ENCODE measurements around the gene BTBD18.

DNA sequence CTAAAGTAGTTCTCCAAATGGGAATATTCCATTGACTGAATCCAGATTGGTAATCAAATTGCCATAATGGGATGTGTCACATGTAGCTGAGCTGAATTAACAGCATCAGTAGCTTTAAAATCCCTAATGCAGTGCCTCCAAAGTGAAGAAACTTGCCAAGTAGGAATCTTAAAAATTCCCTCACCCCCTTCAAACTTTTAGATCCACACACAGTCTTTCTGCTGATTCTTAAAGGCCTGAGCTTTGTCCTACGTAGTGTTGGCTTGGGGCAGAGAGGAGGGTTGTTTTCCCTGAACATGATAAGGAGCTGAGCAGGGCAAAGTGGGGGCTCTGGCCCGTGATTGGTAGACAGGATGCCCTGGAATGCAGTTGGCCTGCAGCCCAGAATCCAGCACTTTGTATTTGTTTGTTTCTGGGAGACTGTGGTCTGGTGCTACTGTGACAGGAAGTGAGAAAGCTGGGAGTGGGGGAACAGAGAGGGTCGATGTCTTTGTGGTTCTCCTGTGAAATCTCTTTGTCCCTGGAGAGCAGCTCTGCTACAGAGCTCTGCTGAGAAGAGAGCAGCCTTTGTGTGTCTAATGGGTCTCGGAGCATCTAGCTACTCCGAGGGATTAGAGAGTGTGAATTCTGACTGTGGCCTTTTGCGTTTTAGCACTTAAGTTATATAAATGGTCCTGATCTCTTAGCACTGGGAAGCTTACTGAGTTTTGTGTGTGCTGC, 26.9 kb upstream of the BTBD18 start:
- TF ChIP-seq, protein P1, sequence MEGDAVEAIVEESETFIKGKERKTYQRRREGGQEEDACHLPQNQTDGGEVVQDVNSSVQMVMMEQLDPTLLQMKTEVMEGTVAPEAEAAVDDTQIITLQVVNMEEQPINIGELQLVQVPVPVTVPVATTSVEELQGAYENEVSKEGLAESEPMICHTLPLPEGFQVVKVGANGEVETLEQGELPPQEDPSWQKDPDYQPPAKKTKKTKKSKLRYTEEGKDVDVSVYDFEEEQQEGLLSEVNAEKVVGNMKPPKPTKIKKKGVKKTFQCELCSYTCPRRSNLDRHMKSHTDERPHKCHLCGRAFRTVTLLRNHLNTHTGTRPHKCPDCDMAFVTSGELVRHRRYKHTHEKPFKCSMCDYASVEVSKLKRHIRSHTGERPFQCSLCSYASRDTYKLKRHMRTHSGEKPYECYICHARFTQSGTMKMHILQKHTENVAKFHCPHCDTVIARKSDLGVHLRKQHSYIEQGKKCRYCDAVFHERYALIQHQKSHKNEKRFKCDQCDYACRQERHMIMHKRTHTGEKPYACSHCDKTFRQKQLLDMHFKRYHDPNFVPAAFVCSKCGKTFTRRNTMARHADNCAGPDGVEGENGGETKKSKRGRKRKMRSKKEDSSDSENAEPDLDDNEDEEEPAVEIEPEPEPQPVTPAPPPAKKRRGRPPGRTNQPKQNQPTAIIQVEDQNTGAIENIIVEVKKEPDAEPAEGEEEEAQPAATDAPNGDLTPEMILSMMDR (IDR thresholded peaks at IDR 0.05) = no peak
- TF ChIP-seq POLR2A (IDR thresholded peaks at IDR 0.05) = no peak
